GM18867 (cell line): ENCODE results near the gene PCSK1.
A peak's percentile ranks its signal among the peaks of the same experiment; 100 is the strongest.
"Not testable (repeated sequence)": the region's sequence is repeated elsewhere in the genome, so short reads cannot be mapped to it uniquely, and the experiment has no call there.

Experiments
- ATAC-seq: cut with Tn5 transposase; IDR thresholded peaks from one replicate; pipeline ENCODE4 v1.9.1; 2021; ENCODE audit warnings: mild to moderate bottlenecking, moderate library complexity; ENCODE audit not compliant: unreplicated experiment

Gene PCSK1

DNA sequence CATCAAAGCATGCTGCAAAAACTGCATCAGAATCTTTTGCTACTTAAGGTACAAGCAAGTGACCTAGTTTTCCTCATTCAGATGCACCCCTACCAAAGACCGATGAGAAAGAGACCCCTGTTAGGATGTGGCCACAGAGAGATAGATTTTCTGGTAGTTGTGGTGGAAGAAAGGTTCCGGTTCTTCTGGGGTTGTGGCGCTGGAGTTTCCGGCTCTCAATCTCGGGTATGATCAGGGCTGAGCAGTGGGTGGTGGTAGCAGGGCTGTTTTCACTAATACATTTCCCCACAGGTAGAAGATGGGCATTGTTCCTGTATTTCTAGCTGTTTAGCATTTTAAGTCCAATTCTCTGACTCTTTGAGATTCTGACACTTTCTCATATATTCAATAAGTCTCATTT lies 58.4 kb downstream of the PCSK1 start:
- ATAC-seq: no peak

DNA sequence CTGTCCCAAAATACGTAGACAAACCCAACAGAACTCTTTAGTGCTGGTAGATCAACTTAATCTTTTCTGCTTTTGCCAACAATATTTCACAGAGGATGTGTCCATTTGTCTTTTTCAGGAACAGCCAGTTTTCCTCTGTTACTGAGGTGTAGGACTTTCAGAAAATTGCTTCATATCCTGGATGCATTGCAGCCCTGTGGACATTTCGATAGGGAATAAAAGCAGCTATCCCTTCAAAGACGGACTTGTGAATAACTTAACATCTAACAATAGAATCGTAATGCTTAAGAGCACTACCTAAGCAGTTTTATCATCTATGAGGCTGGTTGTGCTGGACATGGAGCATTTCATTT lies 59.7 kb downstream of the PCSK1 start:
- no peak for ATAC-seq

DNA sequence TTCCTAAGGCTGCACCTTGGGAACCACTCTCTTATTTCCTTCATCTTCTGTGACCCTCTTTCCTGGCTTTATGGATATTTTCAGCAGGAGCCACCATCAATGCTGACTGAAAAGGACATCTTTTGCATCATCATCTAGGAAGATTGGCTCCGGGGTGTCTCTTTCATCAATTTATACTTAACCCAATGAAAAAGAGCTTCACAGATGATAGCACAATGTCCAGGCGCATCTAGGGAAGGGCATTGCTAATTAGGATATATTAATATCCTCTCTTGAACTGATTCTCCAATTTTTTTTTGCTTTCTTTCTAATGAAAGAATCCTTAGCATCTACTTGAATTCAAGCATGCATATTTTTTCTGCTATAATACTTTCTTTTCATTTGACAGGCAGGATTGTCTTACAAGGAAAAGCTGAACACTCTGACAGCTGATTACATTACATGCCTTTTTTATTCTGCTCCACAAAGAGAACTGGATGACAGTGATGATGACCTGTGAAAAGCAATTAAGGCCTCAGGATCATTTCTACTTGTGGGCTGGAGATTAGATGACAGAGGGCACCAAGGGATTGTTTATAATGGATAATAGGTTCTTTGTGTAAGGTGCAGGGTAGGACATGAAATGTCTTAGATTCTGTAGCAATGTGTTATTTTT lies 60.2 kb downstream of the PCSK1 start:
- ATAC-seq: no peak

DNA sequence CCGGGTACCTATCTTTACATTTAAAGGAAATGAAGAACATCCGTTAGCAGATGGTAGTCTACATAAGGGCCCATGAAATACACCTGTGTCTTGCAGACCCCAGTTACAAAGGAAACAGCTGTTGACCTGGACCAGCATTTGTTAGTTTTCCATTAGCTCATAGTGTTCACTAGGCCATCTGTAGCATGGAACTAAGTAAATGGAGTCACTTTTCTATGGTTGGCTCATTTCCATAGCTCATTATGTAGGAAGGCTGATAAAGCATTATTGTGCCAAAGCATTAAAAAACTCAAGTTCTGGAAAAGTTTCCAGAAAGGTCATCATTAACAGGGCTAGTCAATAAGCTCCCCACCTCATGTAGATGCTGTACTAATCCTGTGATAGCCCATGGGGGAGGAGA lies 62.1 kb downstream of the PCSK1 start:
- ATAC-seq: no peak

DNA sequence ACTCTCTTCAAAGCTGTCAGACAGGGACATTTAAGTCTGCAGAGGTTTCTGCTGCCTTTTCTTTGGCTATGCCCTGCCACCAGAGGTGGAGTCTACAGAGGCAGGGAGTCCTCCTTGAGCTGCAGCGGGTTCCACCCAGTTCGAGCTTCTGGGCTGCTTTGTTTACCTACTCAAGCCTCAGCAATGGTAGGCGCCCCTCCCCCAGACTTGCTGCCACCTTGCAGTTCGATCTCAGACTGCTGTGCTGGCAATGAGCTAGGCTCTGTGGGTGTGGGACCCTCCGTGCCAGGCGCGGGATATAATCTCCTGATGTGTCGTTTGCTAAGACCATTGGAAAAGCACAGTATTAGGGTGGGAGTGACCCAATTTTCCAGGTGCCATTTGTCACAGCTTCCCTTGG lies 65.7 kb downstream of the PCSK1 start:
- ATAC-seq: not testable (repeated sequence)

DNA sequence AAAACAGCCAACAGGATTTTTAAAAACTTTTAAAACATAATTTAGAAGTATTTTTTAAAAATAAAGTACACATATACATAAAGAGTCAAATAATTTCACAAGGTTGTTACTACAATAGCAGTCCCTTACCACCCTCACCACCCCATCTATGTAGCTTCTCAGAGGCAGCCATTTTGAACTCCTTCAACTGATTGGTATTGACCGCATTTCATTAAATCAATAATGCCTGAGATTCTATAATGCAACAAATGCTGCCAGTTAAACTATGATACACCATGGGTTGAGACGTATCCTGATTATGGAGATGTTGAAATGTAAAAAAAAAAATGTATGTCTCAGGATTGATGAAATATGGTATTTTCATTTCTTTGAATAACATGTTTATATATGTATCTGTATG lies 78.8 kb downstream of the PCSK1 start:
- ATAC-seq: no peak

DNA sequence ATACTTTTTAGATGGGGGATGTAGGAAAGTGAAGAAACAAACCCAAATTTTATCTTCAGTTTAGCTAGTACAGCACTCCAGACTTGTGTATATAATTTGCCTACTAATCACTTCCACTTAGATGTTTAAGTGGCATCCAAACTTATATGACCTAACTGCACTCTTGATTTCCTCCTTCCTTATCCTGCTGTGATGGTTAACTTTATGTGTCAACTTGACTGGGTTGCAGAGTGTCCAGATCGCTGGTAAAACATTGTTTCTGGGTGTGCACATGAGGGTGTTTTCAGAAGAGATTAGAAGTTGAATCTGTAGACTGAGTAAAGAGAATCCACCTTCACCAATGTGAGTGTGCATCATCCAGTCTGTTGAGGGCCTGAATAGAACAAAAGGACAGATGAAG lies 79.8 kb downstream of the PCSK1 start:
- no peak for ATAC-seq

DNA sequence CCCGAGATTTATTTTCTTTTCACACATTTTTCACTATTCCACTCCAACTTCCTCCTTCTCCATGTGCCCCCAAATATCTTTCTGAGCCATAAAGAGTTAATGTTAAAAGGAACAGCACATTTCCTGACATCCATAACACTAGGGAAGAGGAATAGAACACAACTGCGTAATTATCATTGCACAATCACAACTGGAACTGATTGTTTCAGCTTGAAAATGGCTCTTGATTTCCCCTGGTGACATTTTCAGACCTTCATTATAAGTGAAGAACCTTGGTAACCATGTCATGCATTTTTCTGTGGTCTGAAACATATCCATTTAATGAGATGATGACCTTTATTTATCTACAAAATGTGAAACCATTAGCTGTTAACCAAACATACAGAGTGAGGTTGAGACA lies 82.4 kb downstream of the PCSK1 start:
- no peak for ATAC-seq

DNA sequence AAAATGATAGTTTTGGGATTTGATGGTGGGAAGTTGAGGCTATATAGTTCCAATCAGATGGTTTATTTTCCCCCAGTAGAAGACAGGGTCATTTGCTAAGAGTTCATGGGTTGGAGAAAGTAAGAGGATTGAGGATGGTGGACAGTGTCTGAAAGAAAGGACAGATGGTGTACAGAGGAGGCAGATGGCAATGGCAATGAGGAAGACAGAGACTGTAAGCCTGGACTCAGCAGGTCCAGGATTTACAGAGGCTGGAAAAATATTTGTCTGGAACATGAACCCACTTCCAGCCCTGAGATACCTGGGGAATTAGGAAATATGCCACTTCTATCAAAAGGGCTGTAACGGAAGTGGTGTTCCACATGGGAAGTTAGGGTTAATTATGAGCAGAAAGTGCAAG lies 84.5 kb downstream of the PCSK1 start:
- no peak for ATAC-seq

DNA sequence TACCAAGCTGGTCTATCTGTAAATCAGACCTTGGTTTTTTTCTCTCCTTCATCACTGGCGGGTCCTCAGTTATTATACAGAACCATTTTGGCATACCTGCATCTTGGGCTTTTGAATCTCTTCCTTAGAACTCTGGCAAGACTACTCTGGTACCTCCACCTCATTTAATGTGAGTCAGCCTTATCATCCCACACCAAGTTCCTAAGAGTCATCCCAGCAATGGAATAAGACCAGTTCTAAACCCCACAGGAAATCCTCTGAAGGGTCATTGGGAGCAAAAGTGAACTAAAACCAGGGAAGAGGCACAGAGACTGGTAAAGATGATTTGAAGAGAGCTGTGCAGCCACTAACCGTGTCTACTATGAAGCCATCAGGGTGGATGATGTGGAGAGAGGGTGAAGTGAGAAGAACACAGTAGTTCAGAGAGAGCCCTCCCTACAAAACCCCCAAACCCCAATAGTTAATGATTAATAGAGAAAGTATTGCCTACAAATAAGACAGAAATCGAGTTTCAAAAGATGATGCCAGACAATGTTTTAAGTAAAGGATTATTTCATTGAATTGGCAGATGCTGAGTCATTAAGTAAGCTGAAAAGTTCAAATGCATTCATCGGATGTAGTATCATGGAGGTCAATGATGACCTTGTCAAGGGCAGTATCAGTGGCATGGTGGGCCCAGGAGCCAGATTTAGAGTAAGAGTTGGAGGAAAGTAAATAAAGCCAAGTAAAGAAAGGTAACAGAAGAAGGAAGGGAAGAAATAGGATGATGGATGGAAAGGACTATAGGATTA lies 85.4 kb downstream of the PCSK1 start:
- no peak for ATAC-seq

DNA sequence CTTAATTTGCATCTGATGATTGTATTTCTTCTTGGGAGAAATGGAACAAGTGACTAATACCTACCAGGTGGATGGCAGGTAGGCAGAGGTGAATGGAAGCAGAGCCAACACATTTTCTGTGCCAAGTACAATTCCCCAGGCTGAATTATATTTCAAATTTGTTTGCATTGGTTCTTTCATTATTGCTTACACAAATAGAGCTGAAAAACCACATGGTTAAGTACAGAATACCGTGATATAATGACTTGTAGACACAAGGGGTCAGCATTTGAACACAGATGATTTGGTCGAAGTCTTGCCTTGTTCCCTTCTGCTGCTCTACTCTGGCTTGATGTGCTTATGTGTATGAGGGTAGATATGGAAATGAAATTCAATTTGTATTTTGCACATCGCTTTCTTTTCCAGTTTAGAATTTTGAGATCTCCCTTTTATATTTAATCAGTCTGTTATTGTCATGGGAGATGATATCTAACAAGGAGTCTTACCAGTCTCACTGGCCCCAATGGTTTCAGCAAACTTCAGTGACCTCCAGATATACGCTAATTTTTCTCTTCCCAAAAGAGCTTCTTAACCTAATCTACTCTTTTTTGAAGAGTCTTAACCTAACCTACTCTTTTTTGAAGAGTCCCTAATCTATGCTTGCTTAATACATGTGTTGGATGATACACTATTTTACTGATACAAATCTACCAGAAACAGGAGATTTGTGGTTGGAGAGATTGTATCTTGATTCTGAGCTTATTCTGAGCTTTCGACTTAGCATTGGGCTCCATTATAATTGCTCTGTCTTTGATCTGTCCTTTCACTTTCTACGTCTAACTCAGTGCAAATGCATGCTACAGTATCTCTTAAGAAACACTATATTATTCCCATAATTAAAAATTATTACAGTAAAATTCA lies 88.1 kb downstream of the PCSK1 start:
- ATAC-seq: peak; percentile 93

DNA sequence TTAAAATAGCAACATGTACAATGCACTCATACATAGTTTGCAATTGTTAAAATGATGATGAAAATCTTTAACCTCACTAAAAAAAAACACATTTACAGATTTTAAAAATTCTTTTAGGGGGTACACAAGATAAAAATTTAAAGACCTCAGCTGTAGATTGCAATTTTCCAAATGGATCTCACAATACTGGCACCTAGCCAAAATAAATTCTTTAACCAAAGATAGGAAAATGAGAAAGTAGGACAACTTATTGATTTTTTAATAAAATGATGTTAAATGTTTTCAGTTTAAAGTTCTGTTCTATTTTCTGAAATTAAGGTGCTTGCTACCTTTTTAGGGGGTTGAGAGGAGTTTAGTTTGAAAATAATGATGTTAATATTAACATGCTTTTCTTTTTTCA lies 90.0 kb downstream of the PCSK1 start:
- ATAC-seq: no peak

DNA sequence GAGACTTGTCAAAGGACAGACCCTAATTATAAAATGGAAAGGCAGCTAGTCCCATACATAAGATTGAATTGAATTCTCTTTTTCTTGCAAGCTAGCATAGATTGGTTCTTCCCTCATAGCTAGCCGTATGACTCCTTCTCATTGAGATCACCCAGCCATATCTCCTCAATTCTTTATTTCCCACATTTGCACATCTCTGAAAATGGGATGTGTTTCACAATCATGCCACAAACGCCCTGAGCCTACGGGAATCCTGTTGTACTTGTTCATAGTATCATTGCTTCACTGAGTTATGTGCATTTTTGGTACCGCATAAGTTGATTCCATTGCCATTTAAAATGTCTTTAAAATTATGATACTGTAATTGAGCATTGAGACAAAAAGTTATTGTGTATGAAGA lies 90.5 kb downstream of the PCSK1 start:
- no peak for ATAC-seq
